WERI-Rb-1 (cell line): ENCODE measurements around the gene VPS11.

Experiments
- DNase-seq: peaks from one replicate; pipeline ENCODE4 v3.0.0-alpha.2; 2020
- H3K27ac ChIP-seq: fragments of 250-450 bp; sonication (Bioruptor Pico); 2 replicates; pipeline ENCODE4 v1.5.1; 2020; ENCODE audit warnings: mild to moderate bottlenecking, moderate library complexity
- H3K27me3 ChIP-seq: fragments of 250-450 bp; sonication (Bioruptor Pico); 2 replicates; pipeline ENCODE4 v1.5.1; 2021; ENCODE audit warnings: mild to moderate bottlenecking, low read depth, moderate library complexity; ENCODE audit not compliant: insufficient read depth, severe bottlenecking
- H3K36me3 ChIP-seq: fragments of 250-450 bp; sonication (Bioruptor Pico); 2 replicates; pipeline ENCODE4 v1.5.1; 2020; ENCODE audit warnings: mild to moderate bottlenecking, moderate library complexity
- H3K4me3 ChIP-seq: 2 replicates; pipeline ENCODE4 v1.5.1; 2011; ENCODE audit warnings: low read depth, mild to moderate bottlenecking, control low read depth, low read length
- H3K9me3 ChIP-seq: fragments of 250-450 bp; sonication (Bioruptor Pico); 2 replicates; pipeline ENCODE4 v1.5.1; 2021; ENCODE audit warnings: mild to moderate bottlenecking, moderate library complexity; ENCODE audit not compliant: severe bottlenecking
- TF ChIP-seq, protein P1 (sequence below): IDR thresholded peaks from 2 replicates; pipeline ENCODE4 v1.5.1; 2011; ENCODE audit warnings: low read depth, mild to moderate bottlenecking, control low read depth, inconsistent platforms, low read length

VPS11 gene

DNA sequence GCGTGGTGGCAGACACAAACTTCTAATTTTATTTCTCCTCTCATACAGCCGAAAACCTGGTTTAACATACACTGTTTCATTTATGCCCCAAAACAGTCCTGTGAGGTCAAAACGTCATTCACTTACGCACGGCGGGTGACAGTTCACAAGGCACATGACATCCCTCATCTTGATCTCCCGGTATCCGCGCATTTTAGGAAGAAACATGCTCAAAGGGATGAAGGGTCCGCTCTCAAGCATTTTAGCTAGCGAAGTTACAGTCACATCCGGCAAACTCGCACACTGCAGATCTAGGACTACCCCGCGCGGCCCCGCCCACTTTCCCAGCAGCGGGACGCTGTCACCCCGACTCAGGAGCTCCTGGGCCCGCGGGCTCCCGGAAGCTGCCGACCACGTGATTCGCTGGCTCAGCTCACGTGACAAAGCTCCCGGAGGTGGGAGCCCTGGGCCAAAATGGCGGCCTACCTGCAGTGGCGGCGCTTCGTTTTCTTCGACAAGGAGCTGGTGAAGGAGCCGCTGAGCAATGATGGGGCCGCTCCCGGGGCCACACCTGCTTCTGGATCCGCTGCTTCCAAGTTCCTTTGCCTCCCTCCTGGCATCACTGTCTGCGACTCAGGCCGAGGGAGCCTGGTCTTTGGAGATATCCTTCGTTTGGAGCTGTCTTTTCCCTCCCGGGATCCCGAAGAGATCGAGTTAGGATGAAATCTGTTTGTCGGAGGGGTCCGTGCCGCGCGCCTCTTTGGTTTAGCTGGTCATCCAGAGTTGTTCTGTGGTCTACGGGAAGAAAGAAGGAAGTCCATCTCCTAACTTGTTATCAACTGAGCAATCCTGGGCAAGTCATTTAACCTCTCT, at the start of gene VPS11:
Gene VPS11, plus strand, starts transcription at position 448 of the 852 bp plus-strand sequence. Its CDS starts 6 bp downstream, at position 454.
- H3K27me3 ChIP-seq, result no peaks in the 10 kb centered on the region
- TF ChIP-seq, protein P1, sequence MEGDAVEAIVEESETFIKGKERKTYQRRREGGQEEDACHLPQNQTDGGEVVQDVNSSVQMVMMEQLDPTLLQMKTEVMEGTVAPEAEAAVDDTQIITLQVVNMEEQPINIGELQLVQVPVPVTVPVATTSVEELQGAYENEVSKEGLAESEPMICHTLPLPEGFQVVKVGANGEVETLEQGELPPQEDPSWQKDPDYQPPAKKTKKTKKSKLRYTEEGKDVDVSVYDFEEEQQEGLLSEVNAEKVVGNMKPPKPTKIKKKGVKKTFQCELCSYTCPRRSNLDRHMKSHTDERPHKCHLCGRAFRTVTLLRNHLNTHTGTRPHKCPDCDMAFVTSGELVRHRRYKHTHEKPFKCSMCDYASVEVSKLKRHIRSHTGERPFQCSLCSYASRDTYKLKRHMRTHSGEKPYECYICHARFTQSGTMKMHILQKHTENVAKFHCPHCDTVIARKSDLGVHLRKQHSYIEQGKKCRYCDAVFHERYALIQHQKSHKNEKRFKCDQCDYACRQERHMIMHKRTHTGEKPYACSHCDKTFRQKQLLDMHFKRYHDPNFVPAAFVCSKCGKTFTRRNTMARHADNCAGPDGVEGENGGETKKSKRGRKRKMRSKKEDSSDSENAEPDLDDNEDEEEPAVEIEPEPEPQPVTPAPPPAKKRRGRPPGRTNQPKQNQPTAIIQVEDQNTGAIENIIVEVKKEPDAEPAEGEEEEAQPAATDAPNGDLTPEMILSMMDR, result no peak
- peak within 1 kb of the TSS; percentile 81 for H3K27ac ChIP-seq
- H3K36me3 ChIP-seq, result peaks cover 23% of the 10 kb centered on the region
- no peaks in the 10 kb centered on the region for H3K9me3 ChIP-seq
- peak within 1 kb of the TSS; percentile 80 for H3K4me3 ChIP-seq
- DNase-seq, result peak; percentile 97

DNA sequence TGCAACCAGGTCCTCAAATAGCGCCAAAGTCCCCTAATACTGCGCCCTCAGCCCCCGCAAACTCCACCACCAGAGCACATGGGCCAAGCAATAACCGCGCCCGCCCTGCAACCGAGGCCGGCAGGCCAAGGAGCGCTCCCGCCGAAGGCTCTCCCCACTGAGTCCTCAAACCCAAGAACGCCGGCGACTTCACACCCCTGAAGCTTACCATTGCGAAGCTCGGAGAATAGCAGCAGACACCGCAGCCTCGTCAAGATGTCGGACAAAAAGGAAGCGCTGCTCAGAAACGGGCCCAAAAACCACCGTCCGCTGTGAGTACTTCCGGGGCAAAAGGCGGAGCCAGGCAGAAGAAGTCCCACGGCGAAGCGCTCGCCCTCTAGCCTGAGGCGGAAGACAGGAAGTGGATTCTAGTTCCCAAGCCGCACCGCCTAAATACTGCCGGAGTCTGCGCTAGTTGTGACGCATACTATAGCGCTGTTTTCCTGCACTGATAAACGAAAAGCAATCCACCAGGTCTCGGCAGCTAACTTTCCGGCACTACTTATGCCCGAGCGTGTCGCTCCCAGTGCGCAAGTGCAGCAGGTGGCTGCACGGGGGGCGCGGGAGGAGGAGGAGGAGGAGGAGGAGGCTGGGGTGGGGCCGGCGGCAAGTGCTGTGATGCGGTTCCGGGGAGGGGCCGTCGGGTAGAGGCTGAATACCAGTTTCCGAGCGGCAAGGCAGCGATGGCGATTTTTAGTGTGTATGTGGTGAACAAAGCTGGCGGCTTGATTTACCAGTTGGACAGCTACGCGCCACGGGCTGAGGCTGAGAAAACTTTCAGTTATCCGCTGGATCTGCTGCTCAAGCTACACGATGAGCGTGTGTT, 49.3 kb upstream of the VPS11 start, which contains the start of the genes RPS25 and TRAPPC4:
Gene RPS25, minus strand, starts transcription at position 270 of the 865 bp plus-strand sequence. Its CDS starts 59 bp downstream, at position 211.
Gene TRAPPC4, plus strand, starts transcription at position 693 of the 865 bp plus-strand sequence. Its CDS starts 30 bp downstream, at position 723.
- peak within 1 kb of the TSS; percentile 82 for H3K27ac ChIP-seq
- DNase-seq, result peak; percentile 94
- H3K27me3 ChIP-seq, result no peaks in the 10 kb centered on the region
- H3K36me3 ChIP-seq, result peaks cover 78% of the 10 kb centered on the region
- no peaks in the 10 kb centered on the region for H3K9me3 ChIP-seq
- H3K4me3 ChIP-seq, result peak within 1 kb of the TSS; percentile 100
- TF ChIP-seq, protein P1, result no peak

DNA sequence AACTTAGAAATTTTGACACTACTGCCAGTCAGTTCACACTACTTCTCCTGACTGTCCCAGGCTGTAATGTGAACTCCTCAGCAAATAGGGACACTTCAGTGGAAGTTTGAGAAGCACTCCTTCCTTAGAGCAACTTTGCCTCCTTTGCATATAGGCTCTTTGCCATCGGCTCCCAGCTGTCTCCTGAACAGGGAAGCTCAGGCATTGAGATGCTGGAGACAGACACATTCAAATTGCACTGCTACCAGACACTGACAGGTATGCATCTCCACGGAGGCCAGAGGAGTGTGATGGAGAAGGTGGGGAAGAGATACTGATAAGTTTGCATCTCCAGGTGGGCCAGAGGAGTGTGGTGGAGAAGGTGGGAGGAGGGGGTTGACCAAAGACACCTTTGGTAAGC, 47.6 kb upstream of the VPS11 start:
- H3K27ac ChIP-seq, result no peak overlapping the region
- DNase-seq, result no peak
- TF ChIP-seq, protein P1, result no peak
- peaks cover 79% of the 10 kb centered on the region for H3K36me3 ChIP-seq
- no peak overlapping the region for H3K4me3 ChIP-seq
- no peaks in the 10 kb centered on the region for H3K27me3 ChIP-seq
- H3K9me3 ChIP-seq, result no peaks in the 10 kb centered on the region

DNA sequence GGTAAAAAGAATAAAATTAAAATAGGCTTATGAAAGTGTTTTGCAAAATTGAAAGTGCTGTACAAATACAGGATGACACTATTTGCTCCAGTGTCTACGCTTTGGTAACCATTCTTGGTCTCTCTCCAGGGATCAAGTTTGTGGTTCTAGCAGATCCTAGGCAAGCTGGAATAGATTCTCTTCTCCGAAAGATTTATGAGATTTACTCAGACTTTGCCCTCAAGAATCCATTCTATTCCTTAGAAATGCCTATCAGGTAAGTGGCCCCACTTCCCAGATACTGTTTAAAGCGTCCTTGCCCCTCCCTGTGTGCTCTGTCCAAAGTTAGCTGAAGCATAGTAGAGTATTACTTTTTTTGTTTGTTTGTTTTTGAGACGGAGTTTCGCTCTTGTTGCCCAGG, 46.0 kb upstream of the VPS11 start:
- H3K27me3 ChIP-seq, result no peaks in the 10 kb centered on the region
- TF ChIP-seq, protein P1, result no peak
- DNase-seq, result no peak
- H3K4me3 ChIP-seq, result no peak overlapping the region
- no peak overlapping the region for H3K27ac ChIP-seq
- no peaks in the 10 kb centered on the region for H3K9me3 ChIP-seq
- H3K36me3 ChIP-seq, result peaks cover 79% of the 10 kb centered on the region

DNA sequence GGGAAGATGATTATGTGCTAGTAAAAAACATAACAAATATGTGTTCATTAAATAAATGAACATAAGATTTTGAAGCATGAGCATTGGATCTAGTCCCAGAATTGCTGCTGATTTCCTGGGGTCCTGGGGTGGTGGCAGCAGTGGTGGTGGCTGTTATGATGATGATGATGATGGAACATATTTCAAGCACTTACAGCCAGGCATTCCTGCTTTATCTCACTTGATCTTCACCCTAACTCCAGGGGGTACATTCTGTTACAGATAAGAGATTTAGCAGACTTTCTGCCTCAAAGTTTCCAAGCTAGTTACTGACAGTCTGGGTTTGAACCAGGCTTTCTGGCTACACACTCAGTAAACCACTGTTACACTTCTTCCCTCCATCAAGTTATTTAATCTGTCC, 43.9 kb upstream of the VPS11 start:
- no peaks in the 10 kb centered on the region for H3K27me3 ChIP-seq
- TF ChIP-seq, protein P1, result no peak
- no peak for DNase-seq
- no peaks in the 10 kb centered on the region for H3K9me3 ChIP-seq
- peaks cover 88% of the 10 kb centered on the region for H3K36me3 ChIP-seq
- H3K27ac ChIP-seq, result no peak overlapping the region
- no peak overlapping the region for H3K4me3 ChIP-seq
